NCI-H748 treated with DMSO at 0.1 percent for 48 hours (cell line): ENCODE results near the gene NDUFA6.
A peak's percentile ranks its signal among the peaks of the same experiment; 100 is the strongest.
"Not testable (repeated sequence)": the region's sequence is repeated elsewhere in the genome, so short reads cannot be mapped to it uniquely, and the experiment has no call there.

ENCODE experiments used
- DNase-seq: peaks from one replicate; lab custom pipeline; 2025; lab: John Stamatoyannopoulos, UW

The NDUFA6 gene

GRCh38 chr22:42090596-42091454 is at the start of gene NDUFA6:
Gene NDUFA6, minus strand, starts transcription at chr22:42090772. Its CDS starts 28 bp downstream, at chr22:42090744.
- DNase-seq, result peak; percentile 95

GRCh38 chr22:42140153-42140552 is 49.6 kb upstream of the NDUFA6 start:
- DNase-seq, result not testable (repeated sequence)

GRCh38 chr22:42139508-42139907 is 48.9 kb upstream of the NDUFA6 start:
- DNase-seq, result not testable (repeated sequence)

GRCh38 chr22:42138972-42139371 is 48.4 kb upstream of the NDUFA6 start:
- DNase-seq, result no peak

GRCh38 chr22:42138122-42138770 is 47.7 kb upstream of the NDUFA6 start:
- no peak for DNase-seq

GRCh38 chr22:42135688-42136087 is 45.1 kb upstream of the NDUFA6 start:
- DNase-seq, result not testable (repeated sequence)

GRCh38 chr22:42134100-42135020 is 43.8 kb upstream of the NDUFA6 start:
- no peak for DNase-seq

GRCh38 chr22:42132457-42132856 is 41.9 kb upstream of the NDUFA6 start:
- DNase-seq, result no peak

GRCh38 chr22:42131562-42131961 is 41.0 kb upstream of the NDUFA6 start:
- DNase-seq, result no peak

- DNase-seq, result not testable (repeated sequence)
Measured at GRCh38 chr22:42130639-42131431, 40.3 kb upstream of the NDUFA6 start, which contains the start of gene CYP2D6. Gene CYP2D6, minus strand, starts transcription at chr22:42130810. Its CDS starts 19 bp downstream, at chr22:42130791.

- not testable (repeated sequence) for DNase-seq
Measured at GRCh38 chr22:42130182-42130581, 39.6 kb upstream of the NDUFA6 start.

GRCh38 chr22:42128776-42129694 is 38.5 kb upstream of the NDUFA6 start:
- peak; percentile 66 for DNase-seq

GRCh38 chr22:42128007-42128406 is 37.4 kb upstream of the NDUFA6 start:
- DNase-seq, result not testable (repeated sequence)

- DNase-seq, result no peak
Measured at GRCh38 chr22:42127606-42128005, 37.0 kb upstream of the NDUFA6 start.

- DNase-seq, result not testable (repeated sequence)
Measured at GRCh38 chr22:42123529-42123928, 33.0 kb upstream of the NDUFA6 start.

GRCh38 chr22:42120231-42121021 is 29.9 kb upstream of the NDUFA6 start:
- DNase-seq, result not testable (repeated sequence)

- no peak for DNase-seq
Measured at GRCh38 chr22:42116848-42117424, 26.4 kb upstream of the NDUFA6 start.

- DNase-seq, result not testable (repeated sequence)
Measured at GRCh38 chr22:42115420-42115830, 24.9 kb upstream of the NDUFA6 start.

- no peak for DNase-seq
Measured at GRCh38 chr22:42114721-42115120, 24.1 kb upstream of the NDUFA6 start.
